GM21619 (cell line): ENCODE results near the gene RFESD.

Experiments used
- ATAC-seq: cut with Tn5 transposase; IDR thresholded peaks from one replicate; pipeline ENCODE4 v1.9.1; 2021; ENCODE audit not compliant: unreplicated experiment

Gene RFESD

GRCh38 chr5:95646569-95647431 is at the start of gene RFESD:
Gene RFESD, plus strand, starts transcription at chr5:95646777. Its CDS starts 5,495 bp downstream, at chr5:95652272.
- ATAC-seq, result peak; percentile 95

- no peak for ATAC-seq
These were observed 47.3 kb upstream of the RFESD start for GRCh38 chr5:95599252-95599651.

- no peak for ATAC-seq
These were observed 46.0 kb upstream of the RFESD start for GRCh38 chr5:95600557-95600956.

GRCh38 chr5:95605786-95606185 is 40.8 kb upstream of the RFESD start:
- no peak for ATAC-seq

GRCh38 chr5:95606419-95606818 is 40.2 kb upstream of the RFESD start:
- ATAC-seq, result no peak

- ATAC-seq, result no peak
These were observed 36.9 kb upstream of the RFESD start for GRCh38 chr5:95609711-95610110.

GRCh38 chr5:95610546-95610945 is 36.0 kb upstream of the RFESD start:
- no peak for ATAC-seq

- ATAC-seq, result no peak
These were observed 35.2 kb upstream of the RFESD start for GRCh38 chr5:95611396-95611795.

GRCh38 chr5:95613514-95613913 is 33.1 kb upstream of the RFESD start:
- ATAC-seq, result no peak

GRCh38 chr5:95615164-95615467 is 31.5 kb upstream of the RFESD start:
- ATAC-seq, result peak; percentile 51

- no peak for ATAC-seq
These were observed 29.5 kb upstream of the RFESD start for GRCh38 chr5:95617057-95617456.

- ATAC-seq, result no peak
These were observed 27.5 kb upstream of the RFESD start for GRCh38 chr5:95619096-95619495.

GRCh38 chr5:95619514-95620029 is 27.0 kb upstream of the RFESD start:
- no peak for ATAC-seq

- ATAC-seq, result peak; percentile 64
These were observed 26.3 kb upstream of the RFESD start, which contains the start of gene GPR150 for GRCh38 chr5:95620030-95620869. Gene GPR150, plus strand, starts transcription at chr5:95620087. Its CDS starts 189 bp downstream, at chr5:95620276.

- ATAC-seq, result peak; percentile 48
These were observed 25.4 kb upstream of the RFESD start for GRCh38 chr5:95620870-95621838.

GRCh38 chr5:95621839-95622629 is 24.5 kb upstream of the RFESD start:
- ATAC-seq, result no peak

- ATAC-seq, result no peak
These were observed 22.9 kb upstream of the RFESD start for GRCh38 chr5:95623706-95624105.

- ATAC-seq, result no peak
These were observed 22.2 kb upstream of the RFESD start for GRCh38 chr5:95624368-95624767.

GRCh38 chr5:95626701-95627100 is 19.9 kb upstream of the RFESD start:
- no peak for ATAC-seq
